Colonic mucosa (tissue), 4 donors: ENCODE measurements around the gene DOCK9. TPM values are rescaled to one million over a fixed set of nuclear protein-coding genes. Genes with fewer than 3 reads are reported as not detected.

Source experiments
- DNase-seq: peaks from one replicate; pipeline ENCODE4 v3.0.0-alpha.2; 2020
- H3K27ac ChIP-seq: fragments of 200-600 bp; one replicate; pipeline ENCODE4 v1.8.0; 2021
- H3K27me3 ChIP-seq: fragments of 200-600 bp; one replicate; pipeline ENCODE4 v1.8.0; 2021
- H3K36me3 ChIP-seq: fragments of 200-600 bp; one replicate; pipeline ENCODE4 v1.8.0; 2021
- H3K4me1 ChIP-seq: fragments of 200-600 bp; one replicate; pipeline ENCODE4 v1.8.0; 2021; ENCODE audit warnings: mild to moderate bottlenecking
- H3K4me3 ChIP-seq: fragments of 200-600 bp; one replicate; pipeline ENCODE4 v1.8.0; 2021
- H3K9ac ChIP-seq, 2 donors: one replicate each; pipeline ENCODE4 v1.7.0; 2013; ENCODE audit warnings: control low read depth in 2 of 2, low read depth in 2 of 2, low read length in 2 of 2
- H3K9me3 ChIP-seq: fragments of 200-600 bp; one replicate; pipeline ENCODE4 v1.8.0; 2021
- intact Hi-C: fragments of 100-400 bp; cut with DNase I; formaldehyde crosslinking; loops from one replicate; pipeline ENCODE4 v1.14.1; 2022
- total RNA-seq, 2 donors: library from RNA; stranded (reverse); fragmentation: NEBNext Ultra II Directional in 1 of 2; extraction: Animal tissue kit (Norgen Biotek cat#: 25700) in 1 of 2; gene quantifications; one replicate each; pipeline ENCODE4 v1.2.1, GENCODE V29; 2021
- TF ChIP-seq, protein P1 (sequence below): fragments of 200-600 bp; IDR thresholded peaks from one replicate; pipeline ENCODE4 v1.8.0; 2022; ENCODE audit warnings: antibody characterized with exemption, mild to moderate bottlenecking
- donor health status: healthy.
- donor health status: DM: no; HTN: no; CAD: no.
- donor health status: DM: no; HTN: no; CAD: no.

Gene DOCK9
- total RNA-seq, 2 donors from 2014 or later, result 42.3 to 52.4 TPM

DNA sequence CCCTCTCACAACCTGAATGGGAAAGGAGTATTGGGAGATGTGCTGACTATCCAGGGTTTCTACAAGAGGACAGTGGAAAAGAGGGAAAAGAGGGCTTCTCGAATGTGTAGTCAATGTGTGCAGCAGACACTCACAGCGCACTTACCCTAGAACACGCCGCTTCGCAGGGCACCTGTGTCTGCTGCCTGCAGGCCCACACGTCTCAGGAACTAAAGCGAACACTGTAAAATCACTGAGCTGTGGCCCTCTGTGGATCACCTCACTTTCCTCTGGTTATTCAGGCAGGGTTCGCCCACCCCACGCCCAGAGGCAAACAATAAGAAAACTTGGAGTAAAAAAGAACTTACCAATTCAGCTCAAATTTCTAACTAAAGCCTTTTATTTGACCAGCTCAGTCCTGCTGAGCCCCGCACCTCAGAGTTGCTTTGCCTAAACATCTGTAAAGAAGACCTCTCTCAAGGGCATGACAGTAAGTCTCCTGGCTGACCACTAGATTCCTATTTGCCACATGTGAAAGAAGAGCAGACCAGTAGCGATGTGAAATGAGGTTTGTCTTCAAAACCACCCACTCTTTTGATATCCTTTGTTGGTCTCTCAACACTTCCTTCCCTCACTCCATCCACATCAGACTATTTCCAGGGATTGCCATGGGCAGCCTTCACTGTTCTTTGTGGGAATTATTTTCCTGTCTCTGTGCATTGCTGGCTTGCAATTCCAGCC, 19.3 kb upstream of the DOCK9 start:
- H3K27me3 ChIP-seq, result no peaks in the 10 kb centered on the region
- peaks cover 5% of the 10 kb centered on the region for H3K4me1 ChIP-seq
- H3K27ac ChIP-seq, result no peak overlapping the region
- no peak overlapping the region for H3K9ac ChIP-seq
- no peaks in the 10 kb centered on the region for H3K9me3 ChIP-seq
- no peaks in the 10 kb centered on the region for H3K36me3 ChIP-seq
- intact Hi-C loops, result no loop called here
- DNase-seq, result no peak
- TF ChIP-seq, protein P1, sequence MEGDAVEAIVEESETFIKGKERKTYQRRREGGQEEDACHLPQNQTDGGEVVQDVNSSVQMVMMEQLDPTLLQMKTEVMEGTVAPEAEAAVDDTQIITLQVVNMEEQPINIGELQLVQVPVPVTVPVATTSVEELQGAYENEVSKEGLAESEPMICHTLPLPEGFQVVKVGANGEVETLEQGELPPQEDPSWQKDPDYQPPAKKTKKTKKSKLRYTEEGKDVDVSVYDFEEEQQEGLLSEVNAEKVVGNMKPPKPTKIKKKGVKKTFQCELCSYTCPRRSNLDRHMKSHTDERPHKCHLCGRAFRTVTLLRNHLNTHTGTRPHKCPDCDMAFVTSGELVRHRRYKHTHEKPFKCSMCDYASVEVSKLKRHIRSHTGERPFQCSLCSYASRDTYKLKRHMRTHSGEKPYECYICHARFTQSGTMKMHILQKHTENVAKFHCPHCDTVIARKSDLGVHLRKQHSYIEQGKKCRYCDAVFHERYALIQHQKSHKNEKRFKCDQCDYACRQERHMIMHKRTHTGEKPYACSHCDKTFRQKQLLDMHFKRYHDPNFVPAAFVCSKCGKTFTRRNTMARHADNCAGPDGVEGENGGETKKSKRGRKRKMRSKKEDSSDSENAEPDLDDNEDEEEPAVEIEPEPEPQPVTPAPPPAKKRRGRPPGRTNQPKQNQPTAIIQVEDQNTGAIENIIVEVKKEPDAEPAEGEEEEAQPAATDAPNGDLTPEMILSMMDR, result no peak
- no peak overlapping the region for H3K4me3 ChIP-seq

DNA sequence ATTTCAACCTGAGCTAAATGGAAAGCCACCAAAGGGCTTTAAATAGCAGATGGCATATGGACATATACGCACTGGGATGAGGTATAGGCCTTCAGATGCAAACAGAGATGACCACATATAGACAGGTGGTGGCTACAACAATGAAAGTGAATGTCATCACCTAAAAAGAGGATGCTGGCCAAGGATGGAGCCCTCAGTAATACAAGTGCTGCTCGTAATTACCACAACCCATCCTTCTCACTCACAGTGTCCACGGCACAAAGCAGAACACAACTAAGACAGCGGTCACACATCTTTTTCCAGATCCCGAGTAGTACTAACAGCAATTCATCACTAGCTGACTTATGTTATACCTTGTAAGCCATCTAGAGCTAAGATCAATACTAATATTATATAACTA, 18.2 kb upstream of the DOCK9 start:
- H3K9me3 ChIP-seq, result no peaks in the 10 kb centered on the region
- H3K4me3 ChIP-seq, result no peak overlapping the region
- intact Hi-C loops, result no loop called here
- DNase-seq, result no peak
- H3K4me1 ChIP-seq, result peaks cover 5% of the 10 kb centered on the region
- H3K36me3 ChIP-seq, result no peaks in the 10 kb centered on the region
- no peaks in the 10 kb centered on the region for H3K27me3 ChIP-seq
- no peak overlapping the region for H3K9ac ChIP-seq
- H3K27ac ChIP-seq, result no peak overlapping the region
- TF ChIP-seq, protein P1, result no peak

DNA sequence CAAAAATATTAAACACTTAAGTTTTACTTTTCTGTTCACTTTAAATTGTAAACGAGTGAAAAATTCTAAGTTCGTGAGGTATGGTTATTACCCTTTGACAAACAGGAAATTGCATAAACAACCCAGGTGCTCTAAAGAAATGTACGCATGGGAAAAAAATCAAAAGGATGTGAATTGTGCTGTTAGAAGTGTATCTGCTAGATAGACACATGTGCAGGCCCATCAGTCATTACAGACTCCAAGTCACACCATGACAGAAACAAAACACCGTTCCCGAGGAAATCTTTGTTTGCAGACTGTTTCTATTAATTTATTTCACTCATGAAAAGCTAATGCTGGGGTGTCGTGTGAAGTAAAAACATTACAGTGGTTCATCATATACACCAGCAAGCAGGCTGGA, 17.0 kb upstream of the DOCK9 start:
- no peaks in the 10 kb centered on the region for H3K27me3 ChIP-seq
- DNase-seq, result no peak
- H3K4me1 ChIP-seq, result peaks cover 5% of the 10 kb centered on the region
- TF ChIP-seq, protein P1, result no peak
- H3K36me3 ChIP-seq, result no peaks in the 10 kb centered on the region
- H3K9me3 ChIP-seq, result no peaks in the 10 kb centered on the region
- H3K9ac ChIP-seq, result no peak overlapping the region
- intact Hi-C loops, result no loop called here
- no peak overlapping the region for H3K27ac ChIP-seq
- no peak overlapping the region for H3K4me3 ChIP-seq

DNA sequence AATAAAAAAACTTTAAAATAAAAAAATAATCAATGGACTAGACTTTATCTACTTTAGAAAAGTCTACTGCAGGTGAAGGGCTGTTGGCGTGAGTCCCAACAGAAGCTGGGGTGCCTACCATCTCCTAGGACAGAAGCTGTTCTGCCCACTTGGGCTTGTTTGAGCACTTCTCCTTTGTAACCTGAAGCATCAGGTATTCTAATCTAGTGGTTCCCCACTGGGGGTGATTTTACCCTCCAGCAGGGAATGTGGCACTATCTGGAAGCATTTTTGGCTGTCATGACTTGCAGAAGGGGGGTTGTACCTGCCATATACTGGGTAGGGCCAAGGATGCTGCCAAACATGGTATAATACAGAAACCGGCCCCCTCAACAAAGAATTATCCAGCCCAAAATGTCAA, 16.2 kb upstream of the DOCK9 start:
- H3K27me3 ChIP-seq, result no peaks in the 10 kb centered on the region
- TF ChIP-seq, protein P1, result no peak
- intact Hi-C loops, result no loop called here

DNA sequence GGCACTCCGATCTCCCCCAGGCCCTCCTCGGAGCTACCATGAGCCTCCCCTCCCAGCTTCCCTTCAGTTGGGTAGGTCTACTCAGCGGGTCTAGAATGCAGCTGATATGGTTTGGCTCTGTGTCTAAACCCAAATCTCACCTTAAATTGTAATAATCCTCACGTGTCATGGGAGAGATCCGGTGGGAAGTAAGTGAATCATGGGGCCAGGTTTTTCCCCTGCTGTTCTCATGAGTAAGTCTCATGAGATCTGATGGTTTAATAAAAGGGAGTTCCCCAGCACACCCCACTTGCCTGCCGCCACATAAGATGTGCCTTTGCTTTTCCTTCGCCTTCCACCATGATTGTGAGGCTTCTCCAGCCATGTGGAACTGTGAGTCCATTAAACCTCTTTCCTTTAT, 14.5 kb upstream of the DOCK9 start:
- no peaks in the 10 kb centered on the region for H3K36me3 ChIP-seq
- intact Hi-C loops, result no loop called here
- H3K27ac ChIP-seq, result no peak overlapping the region
- H3K4me3 ChIP-seq, result no peak overlapping the region
- DNase-seq, result no peak
- peaks cover 5% of the 10 kb centered on the region for H3K4me1 ChIP-seq
- H3K27me3 ChIP-seq, result no peaks in the 10 kb centered on the region
- no peaks in the 10 kb centered on the region for H3K9me3 ChIP-seq
- H3K9ac ChIP-seq, result no peak overlapping the region
- TF ChIP-seq, protein P1, result no peak

More for the DNA sequence above, 16.2 kb upstream of the DOCK9 start:
- Histone ChIP-seq H3K36me3 (no peaks in the 10 kb centered on the region), H3K9me3 (no peaks in the 10 kb centered on the region), H3K4me3 (no peak overlapping the region), H3K27ac (no peak overlapping the region), H3K9ac (no peak overlapping the region), H3K4me1 (peaks cover 5% of the 10 kb centered on the region)
- DNase-seq, result no peak
